GM12891 (cell line): ENCODE results near the gene UTS2.

ENCODE experiments used
- POLR2A ChIP-seq: IDR thresholded peaks from 2 replicates; pipeline ENCODE4 v1.6.1; 2011; ENCODE audit warnings: low read depth, low read length, control low read depth
- POLR2AphosphoS5 ChIP-seq: IDR thresholded peaks from 2 replicates; pipeline ENCODE4 v1.6.1; 2011; ENCODE audit warnings: low read depth, low read length, control low read depth
- SPI1 ChIP-seq: IDR thresholded peaks from 2 replicates; pipeline ENCODE4 v1.6.1; 2011; ENCODE audit warnings: low read depth, low read length, control low read depth

- TF ChIP-seq SPI1: no peak
- TF ChIP-seq POLR2AphosphoS5: no peak
- TF ChIP-seq POLR2A: no peak
Observed at GRCh38 chr1:7813677-7814373, 39.0 kb downstream of the UTS2 start.
